ENCODE measurements around the gene NLN.
"Not testable (repeated sequence)": the region's sequence is repeated elsewhere in the genome, so short reads cannot be mapped to it uniquely, and the experiment has no call there.

NLN gene

DNA sequence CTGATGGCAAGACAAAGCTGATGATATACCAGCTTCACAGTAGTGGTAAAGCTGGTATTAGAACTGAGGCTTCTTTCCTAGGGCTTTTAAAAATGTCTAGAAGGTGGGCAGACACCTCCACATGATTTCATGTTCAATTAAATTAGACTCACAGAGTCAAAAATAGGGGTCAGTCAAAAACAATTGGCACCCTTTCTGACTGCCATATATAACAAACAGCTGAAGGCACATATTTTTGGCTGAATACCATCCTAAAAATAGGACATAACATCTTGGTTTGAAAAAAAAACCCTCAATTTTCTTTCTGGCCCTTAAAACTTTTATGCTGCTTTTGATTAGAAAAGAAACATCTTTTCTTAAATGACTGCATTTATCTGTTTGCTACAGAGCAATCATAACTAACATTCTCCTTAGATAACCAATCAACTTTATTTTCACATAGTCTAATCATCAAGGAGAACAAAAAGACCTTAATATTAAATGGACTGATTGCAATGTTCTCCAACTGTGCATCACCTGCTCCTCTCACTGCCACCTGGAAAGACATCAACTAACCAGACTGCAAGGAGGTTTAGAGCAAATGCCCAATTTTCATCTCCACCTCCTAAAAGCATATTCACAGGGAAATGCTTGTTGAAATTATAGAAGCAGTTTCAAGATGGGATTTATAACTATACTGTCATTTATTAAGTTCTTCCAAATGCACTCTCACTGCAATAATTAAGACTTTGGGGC, 3.3 kb upstream of the NLN start:
- DNase-seq (no peak), ATAC-seq (no peak)
- Mint-ChIP-seq H3K36me3 (ENCODE audit: low read depth) (peaks cover 9% of the 10 kb centered on the region), H3K27me3 (no peaks in the 10 kb centered on the region), H3K9me3 (no peaks in the 10 kb centered on the region), H3K4me3 (peak overlapping the region; percentile 96), H3K27ac (peak overlapping the region; percentile 61), H3K4me1 (peaks cover 32% of the 10 kb centered on the region)

DNA sequence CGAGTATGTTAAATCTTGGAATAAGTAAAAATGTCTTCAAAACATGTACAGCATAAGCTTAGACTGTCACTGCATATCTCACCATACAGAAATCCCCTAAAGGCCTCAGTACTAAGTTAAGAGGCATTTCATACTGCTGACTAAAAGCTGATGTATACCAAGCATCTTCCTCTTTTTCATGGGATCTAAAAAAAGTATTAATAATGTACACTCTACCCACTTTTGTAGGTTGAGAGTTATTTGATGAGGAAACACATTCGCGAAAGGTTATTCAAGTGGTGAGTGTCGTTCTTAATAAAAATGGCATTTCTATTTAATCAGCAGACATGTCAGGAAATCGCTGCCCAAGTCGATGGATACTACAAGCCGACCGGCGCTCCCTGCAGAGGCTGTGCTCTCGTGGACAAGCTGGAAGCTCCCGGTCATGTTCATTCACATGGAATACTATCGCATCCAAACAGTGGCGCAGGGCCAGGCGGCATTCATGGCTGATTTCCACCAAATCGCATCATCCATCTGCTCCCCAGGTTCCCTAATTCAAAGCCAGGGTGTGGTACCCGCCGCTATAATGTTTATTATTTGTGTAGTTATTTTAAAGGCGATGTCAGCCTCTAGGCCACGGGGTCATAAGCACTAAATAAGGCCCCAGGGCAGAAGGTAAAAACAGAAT, 820 bp upstream of the NLN start:
- peaks cover 5% of the 10 kb centered on the region for H3K36me3 Mint-ChIP-seq (ENCODE audit: low read depth)
- peaks cover 2% of the 10 kb centered on the region for H3K27me3 Mint-ChIP-seq
- ATAC-seq = peak; percentile 58
- peaks cover 38% of the 10 kb centered on the region for H3K4me1 Mint-ChIP-seq
- no peaks in the 10 kb centered on the region for H3K9me3 Mint-ChIP-seq
- H3K27ac Mint-ChIP-seq = peak overlapping the region; percentile 80
- peak; percentile 25 for DNase-seq
- H3K4me3 Mint-ChIP-seq = peak overlapping the region; percentile 96

DNA sequence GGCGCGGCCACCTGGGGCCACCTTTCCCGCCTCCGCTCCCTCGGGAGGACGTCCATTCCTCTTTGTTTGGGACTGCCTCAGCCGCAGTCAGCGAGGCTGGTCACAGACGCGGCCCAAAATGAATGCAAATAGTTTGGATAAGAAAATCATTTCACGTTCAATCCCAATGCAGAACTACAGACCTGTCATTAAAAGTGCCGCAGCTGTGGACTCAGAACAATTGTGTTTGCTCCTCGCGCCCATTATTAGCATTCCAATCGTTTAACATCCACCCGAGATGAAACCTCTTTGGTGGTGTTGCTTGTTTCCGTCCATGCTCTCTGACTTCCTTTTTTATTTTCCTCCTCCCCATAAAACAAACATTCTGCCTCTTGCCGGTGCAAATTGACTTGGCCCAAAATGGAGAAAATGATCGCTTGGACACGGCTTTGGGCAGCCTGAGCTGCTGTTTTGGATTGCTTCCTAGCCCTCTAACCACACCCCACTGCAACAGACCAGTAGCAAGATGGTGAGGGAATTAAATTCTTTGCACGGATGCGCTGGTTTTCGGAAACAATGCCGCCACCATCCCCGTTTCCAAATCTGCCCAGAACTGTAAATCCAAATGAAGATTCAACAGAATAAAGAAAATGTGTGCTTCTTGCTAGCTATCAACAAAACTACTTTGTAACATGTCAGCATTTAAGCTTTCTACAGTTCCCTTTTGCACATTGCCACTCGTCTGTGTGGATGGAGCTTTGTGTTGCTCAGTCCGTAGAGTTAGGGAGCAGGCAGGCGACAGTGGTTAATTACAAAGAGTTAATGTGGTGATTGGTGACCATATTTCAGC, 784 bp downstream of the NLN start:
- H3K36me3 Mint-ChIP-seq (ENCODE audit: low read depth) = peaks cover 5% of the 10 kb centered on the region
- ATAC-seq (no peak), DNase-seq (no peak)
- no peaks in the 10 kb centered on the region for H3K9me3 Mint-ChIP-seq
- peak overlapping the region; percentile 96 for H3K4me3 Mint-ChIP-seq
- peaks cover 40% of the 10 kb centered on the region for H3K4me1 Mint-ChIP-seq
- H3K27ac Mint-ChIP-seq = peak overlapping the region; percentile 91
- H3K27me3 Mint-ChIP-seq = peaks cover 2% of the 10 kb centered on the region

DNA sequence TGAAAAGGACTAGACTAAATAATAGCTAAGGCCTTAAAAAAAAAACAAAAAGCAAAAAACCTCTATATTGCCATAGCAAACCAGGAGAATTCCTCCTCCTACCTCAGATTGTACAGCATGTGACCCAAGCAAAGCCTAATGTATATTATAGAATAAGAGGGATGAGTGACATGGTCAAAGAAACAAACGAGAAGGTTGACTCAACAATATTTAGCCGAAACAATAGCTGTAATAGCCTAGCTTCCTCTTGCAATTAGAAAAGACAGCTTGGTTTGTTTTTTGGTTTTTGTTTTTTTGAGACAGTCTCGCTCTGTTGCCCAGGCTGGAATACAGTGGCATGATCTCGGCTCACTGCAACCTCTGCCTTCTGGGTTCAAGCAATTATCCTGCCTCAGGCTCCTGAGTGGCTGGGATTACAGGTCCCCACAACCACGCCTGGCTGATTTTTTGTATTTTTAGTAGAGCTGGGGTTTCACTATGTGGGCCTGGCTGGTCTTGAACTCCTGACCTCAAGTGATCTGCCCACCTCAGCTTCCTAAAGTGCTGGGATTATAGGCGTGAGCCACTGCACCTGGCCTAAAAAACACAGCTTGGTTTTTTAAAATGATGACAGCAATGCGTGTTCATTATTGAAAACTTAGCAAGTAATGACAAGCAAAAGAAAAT, 5.6 kb downstream of the NLN start:
- DNase-seq (no peak), ATAC-seq (no peak)
- H3K27me3 Mint-ChIP-seq = peaks cover 2% of the 10 kb centered on the region
- H3K36me3 Mint-ChIP-seq (ENCODE audit: low read depth) = peaks cover 5% of the 10 kb centered on the region
- H3K9me3 Mint-ChIP-seq = no peaks in the 10 kb centered on the region
- H3K4me1 Mint-ChIP-seq = peaks cover 20% of the 10 kb centered on the region
- H3K27ac Mint-ChIP-seq = no peak overlapping the region
- H3K4me3 Mint-ChIP-seq = no peak overlapping the region

DNA sequence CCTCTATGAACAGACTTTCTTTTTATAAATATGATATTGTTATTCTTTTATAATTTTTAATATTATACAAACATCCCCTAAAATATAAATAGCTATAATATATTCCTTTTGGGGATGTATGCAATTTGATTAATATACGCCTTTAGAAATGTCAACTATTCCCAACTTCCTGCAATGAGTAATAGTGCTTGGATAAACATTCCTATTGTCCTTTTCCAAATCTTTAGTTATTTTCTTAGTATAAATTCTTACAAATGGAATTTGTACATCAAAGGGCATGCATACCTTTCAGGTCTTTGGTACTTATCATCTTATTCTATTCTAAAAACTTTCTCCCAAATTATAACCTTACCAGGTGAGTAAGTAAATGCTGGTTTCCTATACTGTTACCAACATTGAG, 6.2 kb downstream of the NLN start:
- DNase-seq (no peak), ATAC-seq (no peak)
- Mint-ChIP-seq H3K9me3 (no peaks in the 10 kb centered on the region), H3K27me3 (peaks cover 2% of the 10 kb centered on the region), H3K4me3 (no peak overlapping the region), H3K27ac (no peak overlapping the region), H3K4me1 (peaks cover 14% of the 10 kb centered on the region), H3K36me3 (ENCODE audit: low read depth) (peaks cover 3% of the 10 kb centered on the region)

DNA sequence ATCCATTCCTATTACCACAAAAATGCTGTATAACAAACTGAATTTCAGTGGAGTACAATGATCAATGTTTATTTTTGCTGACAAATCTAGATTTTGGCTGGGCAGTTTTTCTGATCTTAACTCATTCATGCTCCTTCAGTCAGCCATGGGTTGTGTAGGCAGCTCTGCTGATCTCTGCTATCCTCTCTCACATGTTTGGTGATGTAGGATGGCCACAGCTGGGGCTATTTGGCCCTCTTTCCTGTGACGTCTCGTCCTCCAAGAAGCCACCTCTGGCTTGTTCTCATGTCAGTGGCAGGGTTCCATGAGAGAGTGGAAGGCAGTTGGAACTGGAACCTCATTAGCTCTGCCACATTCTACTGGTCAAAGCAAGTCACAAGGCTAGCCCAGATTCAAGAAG, 8.9 kb downstream of the NLN start:
- Mint-ChIP-seq H3K4me3 (no peak overlapping the region), H3K36me3 (ENCODE audit: low read depth) (no peaks in the 10 kb centered on the region), H3K4me1 (peaks cover 17% of the 10 kb centered on the region), H3K27me3 (no peaks in the 10 kb centered on the region), H3K9me3 (no peaks in the 10 kb centered on the region), H3K27ac (no peak overlapping the region)
- no peak for ATAC-seq
- no peak for DNase-seq

DNA sequence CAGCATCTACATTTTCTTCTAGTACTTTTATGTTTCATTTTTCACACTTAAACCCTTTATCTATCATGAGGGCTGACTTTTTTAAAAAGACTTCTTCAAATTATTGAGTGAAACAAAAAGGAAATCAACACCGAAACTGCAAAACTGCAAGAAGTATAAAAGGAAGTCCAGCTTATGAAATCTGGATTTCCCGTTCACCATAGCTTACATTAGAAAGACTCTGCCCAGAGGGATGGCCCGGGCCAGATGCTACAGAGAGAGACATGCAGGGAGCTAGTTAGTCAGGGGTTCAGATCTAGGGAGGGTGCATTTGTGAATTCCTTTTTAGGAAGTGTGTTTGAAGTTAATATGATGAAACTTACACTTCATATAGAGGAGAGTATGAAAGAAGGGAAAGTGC, 10.0 kb downstream of the NLN start:
- not testable (repeated sequence) for DNase-seq; H3K9me3 Mint-ChIP-seq; ATAC-seq; H3K27me3 Mint-ChIP-seq; H3K4me3 Mint-ChIP-seq; H3K27ac Mint-ChIP-seq; H3K36me3 Mint-ChIP-seq (ENCODE audit: low read depth)
- peaks cover 15% of the 10 kb centered on the region for H3K4me1 Mint-ChIP-seq

DNA sequence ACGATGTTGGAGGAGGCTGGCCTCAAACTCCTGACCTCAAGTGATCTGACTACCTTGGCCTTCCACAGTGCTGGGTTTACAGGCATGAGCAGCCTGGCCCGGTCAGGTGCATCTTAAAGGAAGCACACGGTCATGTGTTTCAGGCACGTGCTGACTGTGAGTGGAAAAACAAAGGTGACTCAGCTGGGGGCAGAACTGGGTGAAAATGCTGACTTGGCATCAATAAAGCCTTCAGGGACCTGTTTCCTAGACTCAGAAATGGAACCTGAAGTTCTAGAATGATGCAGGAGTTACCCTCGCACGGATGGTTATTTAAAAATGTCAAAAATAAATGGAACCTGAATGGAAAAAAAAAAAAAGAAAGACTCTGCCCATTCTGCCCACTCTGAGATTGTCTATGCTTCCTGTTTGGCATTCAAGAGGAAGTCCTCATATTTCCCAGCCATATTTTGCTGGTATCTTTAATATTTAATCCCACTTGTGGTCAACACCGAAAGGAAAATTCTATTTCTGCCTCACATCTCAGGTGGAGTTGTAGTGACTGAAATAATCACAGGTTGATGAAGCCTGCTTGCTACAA, 12.3 kb downstream of the NLN start:
- H3K36me3 Mint-ChIP-seq (ENCODE audit: low read depth); H3K27ac Mint-ChIP-seq; ATAC-seq; DNase-seq; H3K27me3 Mint-ChIP-seq; H3K4me3 Mint-ChIP-seq; H3K9me3 Mint-ChIP-seq: not testable (repeated sequence)
- peaks cover 15% of the 10 kb centered on the region for H3K4me1 Mint-ChIP-seq

DNA sequence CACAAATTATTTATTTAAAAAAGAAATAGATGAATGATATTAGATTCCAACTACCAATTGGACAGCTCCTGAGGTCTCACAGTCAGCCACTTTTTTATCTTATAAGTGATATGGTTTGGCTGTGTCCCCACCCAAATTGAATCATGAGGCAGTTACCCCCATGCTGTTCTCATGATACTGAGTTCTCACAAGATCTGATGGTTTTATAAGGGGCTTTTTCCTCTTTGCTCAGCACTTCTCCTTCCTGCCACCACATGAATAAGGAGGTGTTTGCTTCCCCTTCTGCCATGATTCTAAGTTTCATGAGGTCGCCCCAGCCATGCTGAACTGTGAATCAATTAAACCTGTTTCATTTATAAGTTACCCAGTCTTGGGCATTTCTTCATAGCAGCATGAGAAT, 12.9 kb downstream of the NLN start:
- H3K4me3 Mint-ChIP-seq = no peak overlapping the region
- DNase-seq (no peak), ATAC-seq (no peak)
- H3K27ac Mint-ChIP-seq = no peak overlapping the region
- no peaks in the 10 kb centered on the region for H3K9me3 Mint-ChIP-seq
- no peaks in the 10 kb centered on the region for H3K27me3 Mint-ChIP-seq
- H3K4me1 Mint-ChIP-seq = peaks cover 17% of the 10 kb centered on the region
- no peaks in the 10 kb centered on the region for H3K36me3 Mint-ChIP-seq (ENCODE audit: low read depth)

DNA sequence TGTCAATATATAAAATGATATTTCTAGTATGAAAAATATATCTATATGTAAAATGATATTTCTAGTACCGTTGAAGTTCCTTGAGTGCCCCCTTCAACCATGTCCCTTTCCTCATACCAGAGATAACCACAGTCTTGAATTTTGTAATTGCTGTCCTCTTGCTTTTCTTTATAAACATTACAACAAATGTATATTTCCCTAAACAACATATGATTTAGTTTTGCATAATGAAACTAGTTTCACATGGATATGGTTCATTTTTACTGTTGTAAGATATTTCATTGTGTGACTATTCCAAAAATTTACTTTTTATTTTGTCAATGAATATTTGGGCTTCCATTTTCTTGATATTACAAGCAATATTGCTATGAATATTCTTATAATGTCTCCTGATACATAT, 14.0 kb downstream of the NLN start:
- H3K27ac Mint-ChIP-seq = no peak overlapping the region

DNA sequence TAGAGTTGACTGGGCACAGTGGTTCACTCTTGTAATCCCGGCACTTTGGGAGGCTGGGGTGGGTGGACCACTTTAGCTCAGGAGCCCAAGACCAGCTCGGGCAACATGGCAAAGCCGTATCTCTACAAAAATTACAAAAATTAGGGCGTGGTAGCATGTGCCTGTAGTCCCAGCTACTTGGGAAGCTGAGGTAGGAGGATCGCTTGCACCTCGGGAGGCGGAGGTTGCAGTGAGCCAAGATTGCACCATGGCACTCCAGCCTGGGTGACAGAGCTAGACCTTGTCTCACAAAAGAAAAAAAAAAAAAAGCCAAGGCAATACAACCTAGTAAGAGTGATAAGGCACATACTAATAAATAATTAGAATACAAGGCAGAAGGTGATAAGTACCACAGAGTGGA, 15.8 kb downstream of the NLN start:
- Mint-ChIP-seq H3K9me3 (no peaks in the 10 kb centered on the region), H3K36me3 (ENCODE audit: low read depth) (no peaks in the 10 kb centered on the region), H3K27ac (no peak overlapping the region), H3K27me3 (no peaks in the 10 kb centered on the region), H3K4me3 (no peak overlapping the region), H3K4me1 (peaks cover 24% of the 10 kb centered on the region)
- ATAC-seq = no peak
- DNase-seq = no peak

More for the DNA sequence above, 14.0 kb downstream of the NLN start:
- Mint-ChIP-seq H3K36me3 (ENCODE audit: low read depth) (no peaks in the 10 kb centered on the region), H3K9me3 (no peaks in the 10 kb centered on the region), H3K4me1 (peaks cover 21% of the 10 kb centered on the region), H3K4me3 (no peak overlapping the region), H3K27me3 (no peaks in the 10 kb centered on the region)
- no peak for ATAC-seq
- DNase-seq = no peak

DNA sequence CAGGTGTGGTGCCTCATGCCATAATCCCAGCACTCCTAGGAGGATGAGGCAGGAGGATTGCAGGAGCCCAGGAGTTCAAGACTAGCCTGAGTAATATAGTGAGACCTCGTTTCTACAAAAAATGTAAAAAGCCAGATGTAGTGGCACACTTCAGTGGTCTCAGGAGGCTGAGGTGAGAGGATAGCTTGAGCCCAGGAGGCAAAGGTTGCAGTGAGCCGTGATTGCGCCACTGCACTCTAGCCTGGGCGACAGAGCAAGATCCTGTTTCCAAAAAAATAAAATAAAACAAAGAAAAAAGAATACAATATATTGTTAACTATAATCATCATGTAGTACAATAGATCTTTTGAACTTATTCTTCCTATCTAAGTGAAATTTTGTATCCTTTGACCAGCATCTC, 16.3 kb downstream of the NLN start:
- no peak for ATAC-seq
- Mint-ChIP-seq H3K9me3 (no peaks in the 10 kb centered on the region), H3K4me1 (peaks cover 26% of the 10 kb centered on the region), H3K27me3 (no peaks in the 10 kb centered on the region), H3K27ac (no peak overlapping the region), H3K36me3 (ENCODE audit: low read depth) (no peaks in the 10 kb centered on the region), H3K4me3 (no peak overlapping the region)
- no peak for DNase-seq

DNA sequence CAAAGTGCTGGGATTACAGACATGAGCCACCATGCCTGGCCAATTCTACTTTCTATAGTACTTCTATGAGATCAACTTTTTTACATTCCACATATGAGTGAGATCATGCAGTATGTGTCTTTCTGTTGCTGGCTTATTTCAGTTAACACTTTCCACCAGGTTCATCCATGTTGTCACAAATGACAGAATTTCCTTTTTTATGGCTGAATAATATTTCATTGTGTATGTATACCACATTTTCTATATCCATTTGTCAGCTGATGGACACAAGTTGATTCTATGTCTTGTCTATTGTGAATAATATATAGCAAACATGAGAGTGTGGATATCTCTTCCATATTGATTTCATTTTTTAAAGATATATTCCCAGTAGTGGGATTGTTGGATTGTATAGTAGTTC, 17.2 kb downstream of the NLN start:
- H3K4me3 Mint-ChIP-seq = no peak overlapping the region
- no peaks in the 10 kb centered on the region for H3K27me3 Mint-ChIP-seq
- no peak for ATAC-seq
- H3K27ac Mint-ChIP-seq = no peak overlapping the region
- no peaks in the 10 kb centered on the region for H3K36me3 Mint-ChIP-seq (ENCODE audit: low read depth)
- DNase-seq = no peak
- H3K4me1 Mint-ChIP-seq = peaks cover 25% of the 10 kb centered on the region
- H3K9me3 Mint-ChIP-seq = no peaks in the 10 kb centered on the region

DNA sequence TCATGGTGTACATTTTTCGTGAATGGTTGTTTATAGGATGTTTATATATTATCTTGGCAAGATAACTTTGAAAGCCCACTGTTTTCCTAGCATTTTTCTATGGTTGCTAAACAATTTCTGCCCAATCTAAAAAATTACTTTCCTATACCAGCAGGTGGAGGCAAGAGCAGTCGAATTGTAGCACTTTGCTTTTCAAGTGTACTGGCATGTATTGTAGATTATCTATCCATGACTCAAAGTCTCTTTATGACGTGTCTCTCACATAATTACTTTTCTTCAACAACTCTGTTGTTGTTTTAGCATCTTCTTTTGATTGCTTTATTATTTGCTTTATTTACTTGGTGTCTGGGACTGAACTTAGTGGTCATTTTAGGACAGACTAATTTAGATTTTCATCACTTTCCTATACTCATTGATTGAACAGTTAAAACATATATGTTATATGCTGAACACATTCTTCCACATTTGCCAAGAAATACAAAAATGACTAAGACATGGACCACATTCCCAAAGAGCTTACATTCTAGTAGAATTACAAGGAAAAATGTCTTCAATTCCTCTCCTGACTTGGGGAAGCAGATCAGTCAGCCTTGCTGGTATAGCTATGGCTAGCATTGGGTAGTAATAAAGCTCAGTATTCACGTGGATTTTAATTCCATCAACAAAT, 20.7 kb downstream of the NLN start:
- H3K9me3 Mint-ChIP-seq = no peaks in the 10 kb centered on the region
- H3K4me1 Mint-ChIP-seq = peaks cover 11% of the 10 kb centered on the region
- no peak overlapping the region for H3K4me3 Mint-ChIP-seq
- no peaks in the 10 kb centered on the region for H3K36me3 Mint-ChIP-seq (ENCODE audit: low read depth)
- peak; percentile 83 for ATAC-seq
- H3K27me3 Mint-ChIP-seq = no peaks in the 10 kb centered on the region
- no peak for DNase-seq
- no peak overlapping the region for H3K27ac Mint-ChIP-seq

All from activated naive CD8-positive, alpha-beta T cell treated with anti-CD3 and anti-CD28 coated beads, Interleukin-2, amount 50 U/mL, for 24 hours (primary cell).